DND-41 (cell line): Measurements from ENCODE around the gene TMEM92.

Experiments used
- CTCF ChIP-seq: IDR thresholded peaks from 2 replicates; pipeline ENCODE4 v1.5.1; 2012; ENCODE audit warnings: borderline replicate concordance, low read length, moderate library complexity, mild to moderate bottlenecking; ENCODE audit not compliant: poor library complexity, severe bottlenecking; ENCODE audit errors: extremely low read depth
- EZH2 ChIP-seq: IDR thresholded peaks from 3 replicates; pipeline ENCODE4 v1.6.1; 2012; ENCODE audit warnings: borderline replicate concordance, low read depth, mild to moderate bottlenecking, moderate library complexity, low read length, inconsistent platforms; ENCODE audit not compliant: severe bottlenecking

GRCh38 chr17:50283246-50283645 lies 9.0 kb downstream of the TMEM92 start:
- TF ChIP-seq CTCF (no peak), EZH2 (no peak)
